Measurements from ENCODE around the gene ARSB.

ARSB gene

GRCh38 chr5:78979909-78980308, 5.2 kb downstream of the ARSB start:
- H3K4me3 ChIP-seq (ENCODE audit: low read length), result no peak overlapping the region
- TF ChIP-seq ZNF274 (IDR thresholded peaks at IDR 0.05; ENCODE audit: low read depth, low read length), result no peak

- TF ChIP-seq ZNF274 (IDR thresholded peaks at IDR 0.05; ENCODE audit: low read depth, low read length), result no peak
- no peak overlapping the region for H3K4me3 ChIP-seq (ENCODE audit: low read length)
These were observed 5.9 kb downstream of the ARSB start for GRCh38 chr5:78979117-78979742.

- TF ChIP-seq ZNF274 (IDR thresholded peaks at IDR 0.05; ENCODE audit: low read depth, low read length), result no peak
- no peak overlapping the region for H3K4me3 ChIP-seq (ENCODE audit: low read length)
These were observed 10.1 kb downstream of the ARSB start for GRCh38 chr5:78975035-78975434.

GRCh38 chr5:78974601-78975000, 10.5 kb downstream of the ARSB start:
- no peak overlapping the region for H3K4me3 ChIP-seq (ENCODE audit: low read length)
- no peak for TF ChIP-seq ZNF274 (IDR thresholded peaks at IDR 0.05; ENCODE audit: low read depth, low read length)

DNA sequence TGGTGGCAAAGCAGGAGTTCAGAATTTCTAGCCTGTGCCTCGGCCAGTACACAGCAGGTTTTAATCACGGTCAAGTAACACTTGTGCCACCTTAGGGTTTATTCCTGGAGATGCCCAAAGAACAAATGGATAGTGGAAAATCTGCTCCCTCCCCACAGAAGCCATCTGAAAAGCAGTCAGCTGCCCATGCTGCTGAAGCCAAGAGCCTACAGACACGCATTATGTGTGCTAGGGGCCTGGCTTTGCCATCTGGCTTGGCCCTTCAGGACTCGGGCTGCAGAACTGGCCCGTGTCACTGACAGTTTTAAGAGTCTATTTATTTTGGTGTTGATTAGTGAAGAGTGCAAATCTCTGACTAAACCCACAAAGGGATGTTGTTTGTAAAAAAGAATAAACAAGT, 11.1 kb downstream of the ARSB start:
- no peak for TF ChIP-seq ZNF274 (IDR thresholded peaks at IDR 0.05; ENCODE audit: low read depth, low read length)
- H3K4me3 ChIP-seq (ENCODE audit: low read length), result no peak overlapping the region

DNA sequence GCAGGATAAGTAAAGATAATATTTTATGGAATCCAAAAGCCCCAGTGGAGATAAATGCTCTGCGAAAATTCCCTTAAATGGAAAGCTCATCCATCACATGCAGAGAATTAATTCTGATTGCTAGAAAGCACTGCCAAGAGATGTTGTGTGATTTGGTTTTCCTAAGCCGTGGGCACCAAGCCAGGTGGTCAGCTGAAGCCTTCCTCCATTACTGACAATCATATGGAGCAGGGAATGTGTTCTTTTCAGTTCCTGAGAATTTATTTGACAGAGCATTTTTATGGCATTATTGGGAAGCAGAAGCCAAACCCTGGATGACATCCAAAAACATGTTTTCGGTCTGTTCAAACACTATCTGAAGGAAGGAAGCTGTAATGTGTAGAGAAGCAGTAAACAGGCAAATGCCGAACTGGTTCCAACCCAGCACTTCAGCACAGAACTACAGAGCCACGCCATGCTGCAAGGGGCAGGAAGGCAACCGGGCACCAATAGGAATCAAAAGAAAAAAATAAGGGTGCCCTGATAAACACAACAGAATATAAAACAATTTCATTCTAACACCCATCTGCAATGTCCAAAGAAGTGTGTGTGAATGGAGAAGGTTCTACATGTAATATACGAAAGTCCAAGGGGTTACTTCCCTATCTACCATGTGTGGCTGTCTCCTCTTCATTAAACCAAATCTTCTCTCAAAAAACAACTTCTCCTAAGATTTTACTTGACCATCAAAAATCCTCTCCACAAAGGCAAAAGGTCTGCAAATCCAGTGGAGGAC, 12.3 kb downstream of the ARSB start:
- H3K4me3 ChIP-seq (ENCODE audit: low read length), result no peak overlapping the region
- TF ChIP-seq ZNF274 (IDR thresholded peaks at IDR 0.05; ENCODE audit: low read depth, low read length), result no peak

- no peak overlapping the region for H3K4me3 ChIP-seq (ENCODE audit: low read length)
- no peak for TF ChIP-seq ZNF274 (IDR thresholded peaks at IDR 0.05; ENCODE audit: low read depth, low read length)
These were observed 13.1 kb downstream of the ARSB start for GRCh38 chr5:78971998-78972397.

DNA sequence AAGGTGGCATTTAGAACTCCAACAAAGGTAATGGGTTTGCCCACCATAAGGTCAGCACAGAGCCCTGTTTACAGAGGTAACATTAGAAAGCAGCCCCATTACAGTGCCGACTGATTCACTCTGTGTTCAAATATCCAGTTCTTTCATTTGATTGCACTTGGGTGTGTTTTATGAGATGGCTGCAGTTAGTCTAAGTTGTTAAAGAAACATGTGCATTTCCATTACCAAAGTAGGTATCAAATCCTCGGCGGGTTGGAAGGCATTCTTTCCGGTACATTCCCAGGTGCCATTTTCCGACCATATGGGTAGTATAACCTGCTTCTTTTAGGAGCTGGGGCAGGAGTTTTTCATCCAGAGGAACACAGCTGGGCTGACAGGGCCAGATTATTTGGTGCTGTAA, 16.3 kb downstream of the ARSB start:
- no peak for TF ChIP-seq ZNF274 (IDR thresholded peaks at IDR 0.05; ENCODE audit: low read depth, low read length)

GRCh38 chr5:78964889-78965288, 20.2 kb downstream of the ARSB start:
- H3K4me3 ChIP-seq (ENCODE audit: low read length), result no peak overlapping the region
- TF ChIP-seq ZNF274 (IDR thresholded peaks at IDR 0.05; ENCODE audit: low read depth, low read length), result no peak

More for the DNA sequence above, 16.3 kb downstream of the ARSB start:
- no peak overlapping the region for H3K4me3 ChIP-seq (ENCODE audit: low read length)

DNA sequence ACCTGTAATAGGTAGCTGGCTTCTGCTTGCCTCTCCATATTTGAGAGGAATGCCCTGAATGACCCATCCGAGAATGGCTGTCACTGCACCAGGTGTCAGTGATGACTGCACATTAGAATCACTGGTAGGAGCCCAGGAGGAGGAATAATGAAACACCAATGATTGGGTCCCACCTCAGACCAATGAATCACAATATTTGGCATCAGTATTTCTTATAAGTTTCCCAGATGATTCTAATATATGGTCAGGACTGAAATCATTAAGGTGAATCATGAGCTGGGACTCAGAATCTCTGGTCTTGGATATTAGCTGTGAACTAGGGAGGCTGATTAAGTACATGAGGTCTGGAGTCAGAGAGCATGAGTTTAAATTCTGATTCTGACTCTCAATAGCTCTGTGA, 23.4 kb downstream of the ARSB start:
- TF ChIP-seq ZNF274 (IDR thresholded peaks at IDR 0.05; ENCODE audit: low read depth, low read length), result no peak
- no peak overlapping the region for H3K4me3 ChIP-seq (ENCODE audit: low read length)

DNA sequence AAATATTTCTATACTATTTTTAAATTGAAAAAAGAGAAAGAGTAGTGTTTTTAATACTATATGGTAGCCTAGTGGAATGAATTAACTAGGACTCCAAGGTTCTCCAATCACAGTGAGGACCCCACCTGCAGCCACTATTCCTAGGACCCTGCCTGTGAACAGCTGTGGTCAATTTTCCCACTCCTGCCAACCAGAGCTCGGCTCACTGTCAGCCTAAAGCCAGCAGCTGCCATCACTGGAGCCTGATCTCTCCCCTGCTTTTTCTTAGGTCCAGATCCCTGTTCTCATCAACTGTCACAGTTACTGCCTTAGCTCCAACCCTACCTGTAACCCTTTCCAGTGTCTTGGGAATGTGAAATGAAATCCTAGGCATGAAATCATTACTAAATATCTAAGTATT, 25.3 kb downstream of the ARSB start:
- no peak for TF ChIP-seq ZNF274 (IDR thresholded peaks at IDR 0.05; ENCODE audit: low read depth, low read length)
- H3K4me3 ChIP-seq (ENCODE audit: low read length), result no peak overlapping the region

GRCh38 chr5:78958672-78959445, 26.3 kb downstream of the ARSB start:
- no peak for TF ChIP-seq ZNF274 (IDR thresholded peaks at IDR 0.05; ENCODE audit: low read depth, low read length)
- H3K4me3 ChIP-seq (ENCODE audit: low read length), result no peak overlapping the region

GRCh38 chr5:78956901-78957300, 28.2 kb downstream of the ARSB start:
- no peak for TF ChIP-seq ZNF274 (IDR thresholded peaks at IDR 0.05; ENCODE audit: low read depth, low read length)
- no peak overlapping the region for H3K4me3 ChIP-seq (ENCODE audit: low read length)

DNA sequence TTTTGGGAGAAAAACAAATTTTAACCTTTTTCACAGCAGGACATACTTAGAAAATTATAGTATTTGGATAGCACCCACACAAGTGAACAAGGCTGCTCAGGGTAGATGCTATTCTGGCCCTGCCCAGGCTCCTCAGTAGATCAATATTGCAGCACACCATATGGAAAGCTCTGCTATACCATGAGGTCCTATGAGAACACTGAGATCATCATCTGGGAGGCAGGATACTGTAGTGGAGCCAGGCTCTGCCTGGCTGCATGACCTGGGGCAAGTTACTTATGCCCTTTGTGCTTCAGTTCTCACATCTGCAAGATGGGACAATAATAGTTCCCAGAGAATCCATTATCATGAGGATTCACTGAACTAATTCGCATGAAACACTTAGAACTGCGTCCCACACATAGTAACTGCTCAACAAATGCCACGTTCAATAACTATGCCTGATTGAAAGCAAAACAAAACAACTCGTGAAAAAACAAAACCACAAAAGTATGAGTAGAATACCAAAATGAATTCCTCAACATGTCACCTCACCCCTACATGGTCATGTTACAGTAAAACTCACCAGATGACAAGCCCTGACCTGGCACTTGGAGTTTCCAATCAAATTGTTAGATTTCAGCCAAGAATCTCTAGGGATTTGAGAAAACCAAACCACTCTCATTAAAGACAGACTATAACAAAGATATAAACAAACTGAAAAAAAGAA, 31.9 kb downstream of the ARSB start:
- no peak overlapping the region for H3K4me3 ChIP-seq (ENCODE audit: low read length)
- no peak for TF ChIP-seq ZNF274 (IDR thresholded peaks at IDR 0.05; ENCODE audit: low read depth, low read length)

Measured in GM08714 (cell line).